HCT116 (cell line): ENCODE measurements around the gene CFAP107. TPM values are rescaled to one million over a fixed set of nuclear protein-coding genes. Genes with fewer than 3 reads are reported as not detected.
"Not testable (repeated sequence)": the region's sequence is repeated elsewhere in the genome, so short reads cannot be mapped to it uniquely, and the experiment has no call there.

Experiments used
- ATAC-seq: fragments of 200-7000 bp; cut with Tn5 transposase; 2 replicates; pipeline ENCODE4 v1.9.1; 2020; ENCODE audit warnings: mild to moderate bottlenecking, moderate library complexity
- BruUV-seq: library from RNA; stranded (reverse); fragments of 400-500 nt; replicated peaks from 2 replicates; lab custom pipeline; 2021; lab: Mats Ljungman, UMichigan
- CTCF ChIA-PET: fragments of 300-600 bp; sonication (Branson Sonifier 250); formaldehyde crosslinking; loops from one replicate; lab custom pipeline; 2021; ENCODE audit warnings: antibody characterized with exemption; lab: Charles Lee
- POLR2A ChIA-PET: fragments of 300-600, 350-600 bp; sonication (Branson Sonifier 250); formaldehyde crosslinking; loops from one replicate; lab custom pipeline; 2021; ENCODE audit warnings: antibody characterized with exemption; lab: Charles Lee
- RAD21 ChIA-PET, 2 experiments: fragments of 300-600 bp; sonication (Branson Sonifier 250); formaldehyde crosslinking; loops; one replicate each; lab custom pipeline; 2023; ENCODE audit warnings: low total read pairs in 2 of 2; ENCODE audit not compliant: uncharacterized antibody in 2 of 2, unreplicated experiment in 2 of 2, low non-redundant PET in 1 of 2; lab: Charles Lee
- DNase-seq: peaks from one replicate; pipeline ENCODE4 v3.0.0-alpha.2; 2010; ENCODE audit warnings: low read depth, low spot score
- H2AFZ ChIP-seq: fragments of 200-600 bp; shearing (Covaris generic), sonication (generic); 2 replicates; pipeline ENCODE4 v1.6.1; 2017; ENCODE audit warnings: low read depth, mixed run types, mixed read lengths, antibody characterized with exemption, low read length; ENCODE audit not compliant: poor library complexity, severe bottlenecking
- H3K27ac ChIP-seq: 2 replicates; pipeline ENCODE4 v1.5.1; 2012; ENCODE audit warnings: low read depth, low read length
- H3K27me3 ChIP-seq: fragments of 200-600 bp; sonication (generic); 2 replicates; pipeline ENCODE4 v1.6.1; 2016; ENCODE audit warnings: mixed run types, low read length, mixed read lengths; ENCODE audit not compliant: insufficient read depth
- H3K36me3 ChIP-seq, 2 experiments: fragments of 200-500 bp in 1 of 2; fragments of 200-600 bp in 1 of 2; sonication (Bioruptor generic) in 1 of 2; sonication (generic) in 1 of 2; 2 replicates each; pipeline versions ENCODE4 v1.5.1 to v1.6.1; 2014 to 2016; ENCODE audit warnings: low read length in 2 of 2, inconsistent platforms in 1 of 2, mixed read lengths in 1 of 2, mixed run types in 1 of 2; ENCODE audit not compliant: insufficient read depth in 2 of 2, control insufficient read depth in 1 of 2
- H3K4me1 ChIP-seq, 2 experiments: fragments of 200-600 bp in 1 of 2; sonication (generic) in 1 of 2; 2 replicates each; pipeline versions ENCODE4 v1.5.1 to v1.6.1; 2012 to 2017; ENCODE audit warnings: low read length in 2 of 2, inconsistent platforms in 1 of 2, mild to moderate bottlenecking in 1 of 2, mixed read lengths in 1 of 2, mixed run types in 1 of 2, moderate library complexity in 1 of 2; ENCODE audit not compliant: insufficient read depth in 2 of 2, control insufficient read depth in 1 of 2
- H3K4me2 ChIP-seq: fragments of 200-600 bp; sonication (generic); 2 replicates; pipeline ENCODE4 v1.6.1; 2017; ENCODE audit warnings: mixed run types, low read length, mixed read lengths
- H3K4me3 ChIP-seq, 2 experiments: fragments of 200-600 bp in 1 of 2; sonication (generic) in 1 of 2; replicated peaks in 1 of 2; 2 replicates each; pipeline ENCODE4 v1.5.1; 2011 to 2016; ENCODE audit warnings: low read length in 2 of 2, control low read depth in 1 of 2, low read depth in 1 of 2, mild to moderate bottlenecking in 1 of 2, mixed read lengths in 1 of 2, mixed run types in 1 of 2
- H3K79me2 ChIP-seq: fragments of 200-600 bp; sonication (generic); 2 replicates; pipeline ENCODE4 v1.6.1; 2017; ENCODE audit warnings: mild to moderate bottlenecking, mixed run types, low read length, moderate library complexity, mixed read lengths; ENCODE audit not compliant: insufficient read depth
- H3K9ac ChIP-seq: fragments of 200-600 bp; sonication (generic); 2 replicates; pipeline ENCODE4 v1.6.1; 2016; ENCODE audit warnings: low read length, mixed read lengths
- H3K9me2 ChIP-seq: fragments of 200-600 bp; sonication (generic), shearing (Covaris generic); 2 replicates; pipeline ENCODE4 v1.6.1; 2017; ENCODE audit warnings: mixed run types, mild to moderate bottlenecking, moderate library complexity; ENCODE audit not compliant: insufficient read depth
- H3K9me3 ChIP-seq, 2 experiments: fragments of 200-500 bp in 1 of 2; fragments of 200-600 bp in 1 of 2; sonication (Bioruptor generic) in 1 of 2; sonication (generic) in 1 of 2; 2 replicates each; pipeline ENCODE4 v1.6.1; 2014 to 2017; ENCODE audit warnings: low read length in 2 of 2, mixed read lengths in 2 of 2, inconsistent platforms in 1 of 2, low read depth in 1 of 2, mild to moderate bottlenecking in 1 of 2, mixed run types in 1 of 2, moderate library complexity in 1 of 2; ENCODE audit not compliant: control insufficient read depth in 1 of 2, insufficient read depth in 1 of 2
- H4K20me1 ChIP-seq: fragments of 200-600 bp; sonication (generic), shearing (Covaris generic); 2 replicates; pipeline ENCODE4 v1.6.1; 2017; ENCODE audit warnings: mixed run types, mild to moderate bottlenecking, moderate library complexity; ENCODE audit not compliant: insufficient read depth
- CTCF ChIP-seq, 3 experiments: fragments of 200-600 bp in 1 of 3; sonication (generic) in 1 of 3; IDR thresholded peaks in 2 of 3; conservative IDR thresholded peaks in 1 of 3; 2 replicates each; pipeline ENCODE4 v1.5.1; 2012 to 2017; ENCODE audit warnings: low read depth in 2 of 3, low read length in 2 of 3, antibody characterized with exemption in 1 of 3, borderline replicate concordance in 1 of 3, control low read depth in 1 of 3, mild to moderate bottlenecking in 1 of 3, mixed read lengths in 1 of 3, mixed run types in 1 of 3, moderate library complexity in 1 of 3; ENCODE audit not compliant: insufficient read depth in 1 of 3
- RAD21 ChIP-seq: IDR thresholded peaks from 2 replicates; pipeline ENCODE4 v1.6.1; 2012; ENCODE audit warnings: low read depth, mild to moderate bottlenecking
- intact Hi-C: fragments of 100-400 bp; cut with micrococcal nuclease; formaldehyde crosslinking; loops from 2 replicates; pipeline ENCODE4 v1.10.0; 2022
- total RNA-seq: library from RNA; stranded (reverse); gene quantifications from one replicate; pipeline ENCODE4 v1.2.1, GENCODE V29; 2021; ENCODE audit not compliant: unreplicated experiment

Gene CFAP107
- total RNA-seq, 1 experiment from 2014 or later: not detected

- CTCF ChIA-PET, H3K4me1 ChIP-seq, H3K36me3 ChIP-seq, H3K79me2 ChIP-seq, intact Hi-C loops, H3K27me3 ChIP-seq, DNase-seq, H3K4me3 ChIP-seq, H2AFZ ChIP-seq, H3K9me3 ChIP-seq, POLR2A ChIA-PET, H3K27ac ChIP-seq, RAD21 ChIA-PET, BruUV-seq, ATAC-seq, H3K4me2 ChIP-seq, H3K9me2 ChIP-seq, H4K20me1 ChIP-seq, H3K9ac ChIP-seq: not testable (repeated sequence)
- peak; percentile 15; the same call in 1 of the 2 replicates for TF ChIP-seq RAD21
These were observed 35.5 kb downstream of the CFAP107 start for GRCh38 chr1:12781488-12781887.

DNA sequence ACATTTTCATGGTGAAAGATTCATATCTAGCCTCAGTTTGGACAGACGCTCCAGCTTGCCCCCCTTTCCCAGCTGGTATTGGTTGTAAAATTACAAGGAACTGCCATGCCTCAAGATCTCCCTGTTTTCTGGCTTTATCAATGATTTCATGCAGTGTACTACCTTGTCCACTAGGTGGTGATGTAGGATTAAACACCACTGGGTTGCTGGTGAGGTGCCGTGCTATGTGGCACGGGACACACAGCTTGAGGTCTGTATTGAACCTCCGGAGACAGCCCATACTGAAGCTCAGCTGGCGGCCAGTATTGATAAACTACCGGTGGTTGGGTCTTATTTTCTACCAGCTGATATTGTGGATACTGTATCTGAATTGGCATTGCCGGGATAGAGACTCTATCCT lies 37.8 kb downstream of the CFAP107 start:
- not testable (repeated sequence) for BruUV-seq

More for the DNA sequence above, 37.8 kb downstream of the CFAP107 start:
- H3K36me3 ChIP-seq, H4K20me1 ChIP-seq, H3K9me2 ChIP-seq, H3K4me3 ChIP-seq, H3K4me1 ChIP-seq, CTCF ChIA-PET, H2AFZ ChIP-seq, H3K4me2 ChIP-seq, intact Hi-C loops, H3K27ac ChIP-seq, H3K79me2 ChIP-seq, H3K9ac ChIP-seq, RAD21 ChIA-PET, H3K27me3 ChIP-seq, POLR2A ChIA-PET, H3K9me3 ChIP-seq: not testable (repeated sequence)
- ATAC-seq (peak; percentile 79), DNase-seq (peak; percentile 36)
- TF ChIP-seq CTCF (IDR thresholded peaks at IDR 0.05 in 2 of 3, conservative IDR thresholded peaks at IDR 0.05 in 1 of 3; ENCODE audit: borderline replicate concordance in 1 of 3, insufficient read depth in 1 of 3, low read depth in 2 of 3, low read length in 2 of 3) (peak in 2 of 3 experiments; percentile 19 to 34; a peak in 2 of 6 replicates), RAD21 (peak; percentile 67)
